GM12892 (cell line): Measurements from ENCODE around the gene CMTM1.

Experiments used
- POLR2A ChIP-seq: IDR thresholded peaks from 2 replicates; pipeline ENCODE4 v1.6.1; 2011; ENCODE audit warnings: low read depth, low read length, control low read depth
- TAF1 ChIP-seq: IDR thresholded peaks from 2 replicates; pipeline ENCODE4 v1.6.1; 2011; ENCODE audit warnings: low read depth, mild to moderate bottlenecking, control low read depth, low read length, borderline replicate concordance

DNA sequence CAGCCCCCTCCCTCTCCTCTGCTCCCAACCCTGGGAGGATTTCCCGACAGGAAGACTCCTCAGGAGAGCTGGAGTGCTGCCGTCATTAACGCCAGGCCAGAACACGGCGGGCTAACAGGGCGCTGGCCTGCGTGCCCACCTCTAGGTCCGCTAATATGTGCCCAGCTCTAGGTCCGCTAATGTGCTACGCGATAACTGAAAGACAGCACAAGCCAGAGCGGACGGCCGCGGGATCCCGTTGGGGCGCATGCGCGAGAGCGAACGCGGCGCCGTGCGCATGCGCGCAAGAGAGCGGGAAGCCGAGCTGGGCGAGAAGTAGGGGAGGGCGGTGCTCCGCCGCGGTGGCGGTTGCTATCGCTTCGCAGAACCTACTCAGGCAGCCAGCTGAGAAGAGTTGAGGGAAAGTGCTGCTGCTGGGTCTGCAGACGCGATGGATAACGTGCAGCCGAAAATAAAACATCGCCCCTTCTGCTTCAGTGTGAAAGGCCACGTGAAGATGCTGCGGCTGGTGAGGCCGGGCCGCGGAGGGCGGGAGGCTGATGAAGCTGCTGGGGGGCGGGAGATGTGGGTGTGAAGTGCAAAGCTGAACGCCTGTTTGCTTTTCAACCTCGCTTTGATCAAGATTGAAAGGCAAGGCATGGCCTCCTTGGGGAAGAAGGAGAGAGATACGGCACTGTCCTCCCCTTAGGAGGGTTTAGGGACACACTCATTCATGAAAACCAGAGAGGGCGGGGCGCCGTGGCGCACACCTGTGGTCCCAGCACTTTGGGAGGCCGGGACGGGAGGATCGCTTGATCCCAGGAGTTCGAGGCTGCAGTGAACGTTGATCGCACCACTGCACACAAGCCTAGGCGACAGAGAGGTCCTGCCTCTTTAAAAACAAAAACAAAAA lies 13.7 kb upstream of the CMTM1 start, which contains the start of gene CKLF:
- TF ChIP-seq POLR2A: peak; percentile 89
- peak; percentile 62; the same call in 1 of the 2 replicates for TF ChIP-seq TAF1
